NCI-H748 (cell line): ENCODE measurements around the gene TFPI2.

ENCODE experiments used
- DNase-seq: peaks from one replicate; lab custom pipeline; 2025; ENCODE audit not compliant: unreplicated experiment; lab: John Stamatoyannopoulos, UW

The TFPI2 gene

DNA sequence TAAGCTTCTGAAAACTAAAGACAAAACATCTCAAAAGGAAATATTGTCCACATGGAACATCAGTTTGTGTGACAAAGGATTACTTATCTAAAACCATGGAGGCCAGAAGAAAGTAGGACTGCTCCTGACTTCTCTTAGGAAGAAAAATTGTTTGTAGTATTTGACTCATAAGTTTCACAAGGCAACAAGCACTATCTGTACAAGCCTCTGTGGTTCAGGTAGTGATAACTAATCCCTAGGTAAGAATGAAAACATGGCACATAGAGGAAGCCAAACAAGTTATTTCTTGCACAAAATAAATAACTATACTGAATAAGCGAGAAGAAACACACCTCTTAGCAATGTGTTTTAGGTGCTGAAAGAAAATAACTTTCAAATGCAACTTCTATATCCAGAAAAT, 30.3 kb downstream of the TFPI2 start:
- no peak for DNase-seq

DNA sequence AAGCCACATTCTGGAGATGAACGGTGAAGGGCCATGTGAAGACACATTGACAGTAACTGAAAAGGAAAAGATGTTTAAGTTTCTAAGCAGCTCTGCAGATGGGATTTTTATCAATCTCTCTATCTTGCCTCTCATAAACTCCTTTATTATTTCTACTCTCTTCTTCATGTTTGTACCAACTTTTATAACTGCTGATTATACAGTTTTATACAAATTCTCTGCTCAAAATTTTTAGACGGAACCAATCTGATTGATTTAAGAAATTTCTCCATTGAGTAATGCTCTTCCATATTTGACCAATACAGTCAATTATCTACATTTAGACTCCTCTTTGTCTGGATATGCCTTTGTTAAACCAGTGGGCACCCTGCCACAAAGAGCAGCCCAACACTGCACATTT, 31.7 kb downstream of the TFPI2 start:
- DNase-seq: no peak

DNA sequence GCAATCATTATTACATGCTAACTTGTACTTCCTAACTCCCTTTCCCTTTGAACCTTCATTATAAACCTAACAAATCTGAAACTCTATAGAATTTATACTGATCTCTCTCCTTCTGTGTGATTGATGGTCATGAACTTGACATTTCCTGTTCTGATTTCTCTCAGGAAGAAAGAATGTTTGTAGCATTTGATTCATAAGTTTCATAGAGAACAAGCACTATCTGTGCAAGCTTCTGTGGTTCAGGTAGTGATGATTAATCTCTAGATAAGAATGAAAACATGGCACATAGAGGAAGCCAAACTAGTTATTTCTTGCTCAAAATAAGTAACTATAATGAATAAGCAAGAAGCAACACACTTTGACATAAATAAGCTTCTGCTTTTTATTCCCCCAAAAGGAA, 34.2 kb downstream of the TFPI2 start:
- DNase-seq: no peak

DNA sequence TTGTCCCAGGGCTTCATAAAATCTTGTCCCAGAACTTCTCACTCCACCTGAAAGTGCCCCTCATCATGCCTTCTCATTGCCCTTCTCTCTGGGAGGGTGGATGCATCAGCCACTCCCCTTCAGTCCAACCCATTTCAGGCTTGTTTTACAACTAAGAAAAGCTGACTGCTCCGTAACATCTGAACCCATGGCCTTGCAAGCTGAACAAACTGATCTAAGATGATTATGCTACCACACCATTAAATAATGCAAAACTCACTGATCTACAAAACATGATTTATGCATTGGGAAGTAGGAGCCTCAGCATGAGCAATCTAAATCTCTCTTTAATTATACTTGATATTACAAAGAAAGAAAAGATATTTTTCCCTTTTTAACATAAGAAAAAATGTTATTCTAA, 34.8 kb downstream of the TFPI2 start:
- DNase-seq: no peak

DNA sequence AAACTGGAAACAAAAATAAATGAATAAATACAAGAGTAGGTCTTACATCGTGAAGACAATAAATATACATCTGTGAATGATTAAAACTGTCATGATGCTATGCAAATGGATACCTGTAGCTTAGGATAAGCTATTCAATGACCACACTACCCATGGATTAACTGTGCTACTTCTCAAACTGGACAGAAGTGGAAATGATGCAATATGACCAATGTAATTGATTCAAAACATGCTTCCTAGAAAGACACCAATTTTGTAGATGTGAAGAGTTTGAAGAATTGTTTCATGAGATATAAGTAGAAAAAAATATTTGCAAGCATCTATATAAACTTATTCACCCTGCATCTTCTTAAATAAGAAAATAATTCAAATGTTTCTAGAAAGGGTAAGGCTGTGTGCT, 36.1 kb downstream of the TFPI2 start:
- no peak for DNase-seq

DNA sequence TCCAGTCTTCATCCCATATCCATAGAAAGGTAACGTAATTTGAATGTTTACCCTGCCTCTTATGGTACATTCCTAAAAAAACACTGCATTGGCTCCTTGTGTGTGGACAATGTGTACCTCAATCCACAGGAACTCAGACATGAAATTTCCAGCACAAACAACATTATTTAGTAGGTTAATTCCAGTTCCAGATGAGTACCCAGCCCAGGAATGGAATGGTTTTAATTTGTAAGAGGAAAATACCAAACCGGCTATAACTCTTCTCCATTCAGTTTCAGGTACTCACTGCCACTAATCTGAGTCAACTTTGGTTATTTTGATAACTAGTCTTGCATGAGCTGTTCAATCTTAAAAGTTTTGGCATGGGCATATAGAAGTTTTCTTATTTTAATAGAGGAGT, 39.0 kb downstream of the TFPI2 start:
- no peak for DNase-seq

DNA sequence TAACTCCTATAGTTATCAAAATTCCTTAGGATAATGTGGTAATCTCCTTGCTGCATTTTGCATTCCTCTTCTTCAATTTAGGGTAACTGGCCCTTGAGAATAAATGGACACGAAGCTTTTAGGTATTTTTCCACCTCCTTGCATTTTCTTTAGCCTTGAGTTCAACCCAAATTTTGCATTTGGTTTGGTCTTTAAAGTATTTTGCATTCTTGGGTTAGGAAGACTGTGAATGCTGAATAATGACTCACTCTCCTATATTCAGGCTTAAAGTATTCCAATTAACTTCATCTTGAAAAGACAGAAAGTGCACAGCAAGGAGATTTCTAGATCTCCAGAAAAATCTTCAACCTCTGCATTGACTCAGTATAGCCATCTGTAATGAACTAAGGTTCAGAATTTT, 47.3 kb downstream of the TFPI2 start:
- no peak for DNase-seq

DNA sequence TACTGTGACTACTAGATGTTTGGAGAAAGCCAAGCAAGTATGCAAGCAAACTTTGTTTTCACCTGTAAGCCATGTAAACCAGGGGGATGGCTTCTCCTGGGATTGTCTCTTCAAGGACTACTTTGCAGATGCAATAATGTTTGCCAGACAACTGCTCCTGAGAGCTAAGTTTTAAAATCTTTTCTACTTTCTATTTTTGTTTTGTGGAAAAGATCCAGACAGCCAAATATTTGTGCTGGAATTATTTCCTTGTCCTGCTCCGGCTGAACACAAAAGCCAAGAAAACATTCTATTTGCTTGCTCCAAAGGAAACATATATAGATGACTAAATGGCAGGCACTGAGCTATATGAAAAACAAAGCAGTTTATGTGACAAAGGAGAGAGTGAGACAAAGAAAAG, 51.6 kb downstream of the TFPI2 start:
- no peak for DNase-seq

DNA sequence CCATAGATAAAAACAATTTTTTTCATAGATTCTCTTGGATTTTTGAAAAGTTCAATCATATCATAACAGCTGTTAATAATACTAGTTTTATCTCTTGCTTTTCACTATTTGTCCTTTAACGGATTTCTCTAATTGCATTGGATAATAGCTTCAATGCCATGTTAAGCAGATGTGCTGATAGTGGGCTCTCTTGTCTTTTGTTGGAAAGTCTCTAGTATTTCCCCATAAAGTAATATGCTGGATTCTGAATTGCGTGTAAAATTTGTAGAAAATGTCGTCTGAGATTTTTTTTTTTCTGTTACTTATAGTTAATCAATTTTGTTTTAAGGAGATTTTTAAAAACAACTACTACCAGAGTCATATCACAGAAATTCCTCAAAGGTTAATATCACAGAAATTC, 53.3 kb downstream of the TFPI2 start:
- no peak for DNase-seq

DNA sequence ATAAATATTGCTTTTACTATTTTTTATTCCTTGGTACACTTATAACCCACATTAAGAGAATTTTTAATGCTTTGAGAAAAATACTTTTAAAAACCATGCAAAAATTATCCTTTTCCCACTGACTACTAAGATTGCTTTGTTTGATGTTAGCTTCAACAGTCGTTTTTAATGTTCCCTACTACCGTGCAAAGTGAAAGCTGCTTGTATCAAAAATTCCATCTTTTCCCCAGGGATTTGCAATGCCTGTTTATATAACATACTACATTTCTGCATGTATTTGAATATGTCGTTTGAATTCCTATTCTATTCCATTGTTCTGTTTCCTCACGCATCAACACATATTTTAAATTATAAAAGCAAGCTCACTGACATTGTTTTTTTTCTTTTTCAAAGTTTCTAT, 54.4 kb downstream of the TFPI2 start:
- no peak for DNase-seq

DNA sequence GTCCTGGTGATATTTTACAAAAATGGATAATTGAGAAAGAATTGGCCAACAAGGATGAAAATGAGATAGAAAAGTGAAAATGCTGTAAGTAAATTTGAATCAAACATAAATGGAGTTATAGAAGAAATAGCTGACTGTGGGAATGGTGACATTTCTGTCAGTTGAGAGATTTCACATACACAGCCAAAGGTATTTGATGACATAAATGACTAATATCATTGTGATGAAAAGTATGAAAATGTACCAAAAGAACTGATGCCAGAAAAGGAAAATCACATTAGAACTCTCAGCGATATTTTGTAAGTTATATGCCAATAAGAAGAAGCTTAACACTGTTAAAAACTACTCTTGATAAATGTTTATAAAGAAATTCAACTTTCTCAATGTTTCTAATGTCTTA, 54.9 kb downstream of the TFPI2 start:
- DNase-seq: no peak
